Duodenal mucosa (tissue), 2 donors: ENCODE results near the gene SKP1.

Experiments used
- H3K27ac ChIP-seq: one replicate; pipeline ENCODE4 v1.7.0; 2013; ENCODE audit warnings: low read depth, low read length
- H3K27me3 ChIP-seq, 2 donors: one replicate each; pipeline ENCODE4 v1.7.0; 2013; ENCODE audit warnings: low read length in 2 of 2, control low read depth in 1 of 2; ENCODE audit not compliant: insufficient read depth in 2 of 2, control insufficient read depth in 1 of 2
- H3K36me3 ChIP-seq, 2 donors: one replicate each; pipeline ENCODE4 v1.7.0; 2013; ENCODE audit warnings: low read length in 2 of 2, control low read depth in 1 of 2; ENCODE audit not compliant: insufficient read depth in 2 of 2, control insufficient read depth in 1 of 2
- H3K4me1 ChIP-seq, 2 donors: one replicate each; pipeline ENCODE4 v1.7.0; 2013; ENCODE audit warnings: low read length in 2 of 2, control low read depth in 1 of 2; ENCODE audit not compliant: insufficient read depth in 2 of 2, control insufficient read depth in 1 of 2
- H3K4me3 ChIP-seq, 2 donors: one replicate each; pipeline ENCODE4 v1.7.0; 2013; ENCODE audit warnings: low read length in 2 of 2, low read depth in 1 of 2
- H3K9ac ChIP-seq, 2 donors: one replicate each; pipeline ENCODE4 v1.7.0; 2013; ENCODE audit warnings: low read length in 2 of 2, low read depth in 1 of 2
- H3K9me3 ChIP-seq, 2 donors: one replicate each; pipeline ENCODE4 v1.7.0; 2013; ENCODE audit warnings: low read length in 2 of 2, control low read depth in 1 of 2; ENCODE audit not compliant: control insufficient read depth in 1 of 2

The SKP1 gene

GRCh38 chr5:134143431-134143830 lies 33.3 kb downstream of the SKP1 start:
- Histone ChIP-seq H3K27me3 (no peaks in the 10 kb centered on the region), H3K4me1 (peaks cover 8% of the 10 kb centered on the region in 2 donors), H3K36me3 (peaks cover 30 to 77% of the 10 kb centered on the region in 2 donors), H3K9me3 (no peaks in the 10 kb centered on the region), H3K4me3 (no peak overlapping the region), H3K27ac (no peak overlapping the region), H3K9ac (no peak overlapping the region)

- Histone ChIP-seq H3K9me3 (no peaks in the 10 kb centered on the region), H3K27ac (no peak overlapping the region), H3K36me3 (peaks cover 27 to 77% of the 10 kb centered on the region in 2 donors), H3K4me1 (peaks cover 8% of the 10 kb centered on the region in 2 donors), H3K4me3 (no peak overlapping the region), H3K9ac (no peak overlapping the region), H3K27me3 (no peaks in the 10 kb centered on the region)
Measured at GRCh38 chr5:134142806-134143205, 33.9 kb downstream of the SKP1 start.

GRCh38 chr5:134142052-134142451 lies 34.7 kb downstream of the SKP1 start:
- H3K27me3 ChIP-seq, result no peaks in the 10 kb centered on the region
- H3K9me3 ChIP-seq, result no peaks in the 10 kb centered on the region
- no peak overlapping the region for H3K4me3 ChIP-seq
- no peak overlapping the region for H3K27ac ChIP-seq
- H3K36me3 ChIP-seq, result peaks cover 27 to 73% of the 10 kb centered on the region in 2 donors
- H3K4me1 ChIP-seq, result peaks cover 8 to 11% of the 10 kb centered on the region in 2 donors
- no peak overlapping the region for H3K9ac ChIP-seq

GRCh38 chr5:134141331-134142050 lies 35.3 kb downstream of the SKP1 start:
- H3K9me3 ChIP-seq, result no peaks in the 10 kb centered on the region
- H3K27me3 ChIP-seq, result no peaks in the 10 kb centered on the region
- no peak overlapping the region for H3K27ac ChIP-seq
- H3K9ac ChIP-seq, result no peak overlapping the region
- peaks cover 31 to 73% of the 10 kb centered on the region in 2 donors for H3K36me3 ChIP-seq
- H3K4me1 ChIP-seq, result peaks cover 8% of the 10 kb centered on the region in 2 donors
- H3K4me3 ChIP-seq, result no peak overlapping the region

GRCh38 chr5:134140530-134141201 lies 36.1 kb downstream of the SKP1 start:
- peaks cover 8% of the 10 kb centered on the region in 2 donors for H3K4me1 ChIP-seq
- H3K9ac ChIP-seq, result no peak overlapping the region
- H3K36me3 ChIP-seq, result peaks cover 30 to 74% of the 10 kb centered on the region in 2 donors
- H3K27me3 ChIP-seq, result no peaks in the 10 kb centered on the region
- H3K4me3 ChIP-seq, result no peak overlapping the region
- no peaks in the 10 kb centered on the region for H3K9me3 ChIP-seq
- no peak overlapping the region for H3K27ac ChIP-seq

- Histone ChIP-seq H3K9me3 (no peaks in the 10 kb centered on the region), H3K27ac (no peak overlapping the region), H3K4me3 (no peak overlapping the region), H3K36me3 (peaks cover 23 to 74% of the 10 kb centered on the region in 2 donors), H3K9ac (no peak overlapping the region), H3K4me1 (peaks cover 8% of the 10 kb centered on the region in 2 donors), H3K27me3 (no peaks in the 10 kb centered on the region)
Measured at GRCh38 chr5:134139891-134140469, 36.8 kb downstream of the SKP1 start.

GRCh38 chr5:134139377-134139851 lies 37.3 kb downstream of the SKP1 start:
- Histone ChIP-seq H3K4me3 (no peak overlapping the region), H3K27me3 (no peaks in the 10 kb centered on the region), H3K9me3 (no peaks in the 10 kb centered on the region), H3K4me1 (peaks cover 8% of the 10 kb centered on the region in 2 donors), H3K27ac (no peak overlapping the region), H3K9ac (no peak overlapping the region), H3K36me3 (peaks cover 23 to 72% of the 10 kb centered on the region in 2 donors)

GRCh38 chr5:134138416-134139376 lies 38.1 kb downstream of the SKP1 start:
- Histone ChIP-seq H3K4me1 (peaks cover 8% of the 10 kb centered on the region in 2 donors), H3K9ac (no peak overlapping the region), H3K9me3 (no peaks in the 10 kb centered on the region), H3K36me3 (peaks cover 19 to 71% of the 10 kb centered on the region in 2 donors), H3K27ac (no peak overlapping the region), H3K4me3 (no peak overlapping the region), H3K27me3 (no peaks in the 10 kb centered on the region)

- peaks cover 8 to 9% of the 10 kb centered on the region in 2 donors for H3K4me1 ChIP-seq
- no peak overlapping the region for H3K27ac ChIP-seq
- H3K4me3 ChIP-seq, result no peak overlapping the region
- H3K27me3 ChIP-seq, result no peaks in the 10 kb centered on the region
- H3K9me3 ChIP-seq, result no peaks in the 10 kb centered on the region
- peaks cover 10 to 57% of the 10 kb centered on the region in 2 donors for H3K36me3 ChIP-seq
- H3K9ac ChIP-seq, result no peak overlapping the region
Measured at GRCh38 chr5:134136771-134137170, 40.0 kb downstream of the SKP1 start.
